Breast epithelium (tissue), 3 donors: ENCODE results near the gene CDKN2AIP.

Experiments used
- POLR2A ChIP-seq: fragments of 450-650 bp; IDR thresholded peaks from one replicate; pipeline ENCODE4 v1.6.1; 2016; ENCODE audit warnings: antibody characterized with exemption, mild to moderate bottlenecking, moderate library complexity
- TF ChIP-seq, protein P1 (sequence below), 3 donors: fragments of 450-650 bp; IDR thresholded peaks; one replicate each; pipeline ENCODE4 v1.5.1; 2016 to 2017; ENCODE audit warnings: antibody characterized with exemption in 3 of 3, mild to moderate bottlenecking in 3 of 3, moderate library complexity in 3 of 3

GRCh38 chr4:183407635-183408464, 36.6 kb upstream of the CDKN2AIP start:
- TF ChIP-seq, protein P1, sequence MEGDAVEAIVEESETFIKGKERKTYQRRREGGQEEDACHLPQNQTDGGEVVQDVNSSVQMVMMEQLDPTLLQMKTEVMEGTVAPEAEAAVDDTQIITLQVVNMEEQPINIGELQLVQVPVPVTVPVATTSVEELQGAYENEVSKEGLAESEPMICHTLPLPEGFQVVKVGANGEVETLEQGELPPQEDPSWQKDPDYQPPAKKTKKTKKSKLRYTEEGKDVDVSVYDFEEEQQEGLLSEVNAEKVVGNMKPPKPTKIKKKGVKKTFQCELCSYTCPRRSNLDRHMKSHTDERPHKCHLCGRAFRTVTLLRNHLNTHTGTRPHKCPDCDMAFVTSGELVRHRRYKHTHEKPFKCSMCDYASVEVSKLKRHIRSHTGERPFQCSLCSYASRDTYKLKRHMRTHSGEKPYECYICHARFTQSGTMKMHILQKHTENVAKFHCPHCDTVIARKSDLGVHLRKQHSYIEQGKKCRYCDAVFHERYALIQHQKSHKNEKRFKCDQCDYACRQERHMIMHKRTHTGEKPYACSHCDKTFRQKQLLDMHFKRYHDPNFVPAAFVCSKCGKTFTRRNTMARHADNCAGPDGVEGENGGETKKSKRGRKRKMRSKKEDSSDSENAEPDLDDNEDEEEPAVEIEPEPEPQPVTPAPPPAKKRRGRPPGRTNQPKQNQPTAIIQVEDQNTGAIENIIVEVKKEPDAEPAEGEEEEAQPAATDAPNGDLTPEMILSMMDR (IDR thresholded peaks at IDR 0.05): no peak
- no peak for TF ChIP-seq POLR2A
